Stomach (tissue), 9 donors: ENCODE data around the gene TIMM44. TPM values are rescaled to one million over a fixed set of nuclear protein-coding genes. Genes with fewer than 3 reads are reported as not detected.
A peak's percentile ranks its signal among the peaks of the same experiment; 100 is the strongest.

Experiments
- DNase-seq, 2 donors: peaks; one replicate each; pipeline versions ENCODE4 v3.0.0 to v3.0.0-alpha.2; 2013 to 2019
- H3K27ac ChIP-seq, 5 donors: fragments of 200-600 bp in 4 of 5; sonication (generic) in 4 of 5; one replicate each; pipeline ENCODE4 v1.5.1; 2013 to 2019; ENCODE audit warnings: mild to moderate bottlenecking in 1 of 5, moderate library complexity in 1 of 5
- H3K27me3 ChIP-seq, 3 donors: fragments of 200-600 bp; sonication (generic); one replicate each; pipeline ENCODE4 v1.5.1; 2017 to 2019; ENCODE audit warnings: mixed run types in 1 of 3
- H3K36me3 ChIP-seq, 4 donors: fragments of 200-600 bp; sonication (generic); 1 replicate in 3 of 4; 2 replicates in 1 of 4; pipeline ENCODE4 v1.5.1; 2016 to 2019
- H3K4me1 ChIP-seq, 4 donors: fragments of 200-600 bp; sonication (generic); one replicate each; pipeline ENCODE4 v1.5.1; 2016 to 2019
- H3K4me3 ChIP-seq, 4 donors: fragments of 200-600 bp; sonication (generic) in 3 of 4; one replicate each; pipeline ENCODE4 v1.5.1; 2016 to 2019; ENCODE audit warnings: mild to moderate bottlenecking in 1 of 4
- H3K9me3 ChIP-seq, 4 donors: fragments of 200-600 bp; sonication (generic); one replicate each; pipeline ENCODE4 v1.5.1; 2016 to 2019
- CTCF ChIP-seq, 7 experiments: fragments of 450-650 bp in 4 of 7; fragments of 200-600 bp in 3 of 7; sonication (generic) in 3 of 7; IDR thresholded peaks; one replicate each; pipeline ENCODE4 v1.5.1; 2016 to 2019; ENCODE audit warnings: antibody characterized with exemption in 7 of 7, control low read depth in 2 of 7, mild to moderate bottlenecking in 1 of 7
- EP300 ChIP-seq: sonication (generic); formaldehyde crosslinking; IDR thresholded peaks from one replicate; pipeline ENCODE4 v1.6.1; 2017; ENCODE audit warnings: antibody characterized with exemption
- POLR2A ChIP-seq, 4 donors: fragments of 450-650 bp; IDR thresholded peaks; one replicate each; pipeline ENCODE4 v1.6.1; 2016; ENCODE audit warnings: antibody characterized with exemption in 4 of 4, control low read depth in 2 of 4, mild to moderate bottlenecking in 1 of 4, moderate library complexity in 1 of 4
- POLR2AphosphoS5 ChIP-seq, 3 donors: sonication (generic); formaldehyde crosslinking; IDR thresholded peaks; one replicate each; pipeline ENCODE4 v1.6.1; 2016; ENCODE audit warnings: antibody characterized with exemption in 3 of 3
- WGBS, 5 donors: extraction: QIAGEN DNeasy Blood & Tissue Kit in 3 of 5; methylation state at CpG; one replicate each; pipeline versions ENCODE4 v1.1.5 to v1.1.7; 2013 to 2018; 5-methylcytosine and 5-hydroxymethylcytosine counted together
- intact Hi-C: fragments of 100-400 bp; cut with DNase I; formaldehyde crosslinking; loops from one replicate; pipeline ENCODE4 v1.15.1; 2023; ENCODE audit warnings: low total_unique reads
- polyA plus RNA-seq, 3 donors: library from polyadenylated mRNA; stranded (reverse); fragments of 200-250 nt; gene quantifications; one replicate each; pipeline ENCODE4 v1.2.3, GENCODE V29; 2013
- total RNA-seq, 5 donors: library from RNA; depleted of rRNA; stranded (reverse); fragments of >200 nt; gene quantifications; one replicate each; pipeline versions ENCODE4 v1.1.0 to v1.2.3, GENCODE V29; 2014 to 2016
- donor health status: healthy with polysubstance abuse.
- donor health status: Bipolar disorder and iron deficiency.
- donor health status: healthy.

The TIMM44 gene
- total and polyA plus RNA-seq, 8 donors, result 41.0 to 123 (median 52.8) TPM

GRCh38 chr19:7932930-7933300 lies 10.6 kb downstream of the TIMM44 start:
- intact Hi-C loops, result no loop called here
- peaks cover 5 to 38% (median 20%) of the 10 kb centered on the region in 4 donors for H3K4me1 ChIP-seq

GRCh38 chr19:7932276-7932929 lies 11.1 kb downstream of the TIMM44 start:
- H3K27me3 ChIP-seq, result no peaks in the 10 kb centered on the region
- 92 to 93% (median 92%) methylated on average over 28 to 32 of the region's 32 CpGs for WGBS, 5 donors
- peaks cover 9 to 43% (median 25%) of the 10 kb centered on the region in 4 donors for H3K4me1 ChIP-seq
- peak in 1 of 2 donors; percentile 5 for DNase-seq
- peaks cover 66 to 77% (median 76%) of the 10 kb centered on the region in 4 donors for H3K36me3 ChIP-seq
- intact Hi-C loops, result no loop called here
- peak overlapping the region in 2 of 5 donors; percentile 86 to 89 for H3K27ac ChIP-seq
- H3K9me3 ChIP-seq, result no peaks in the 10 kb centered on the region
- no peak overlapping the region for H3K4me3 ChIP-seq
- TF ChIP-seq EP300 (no peak), POLR2AphosphoS5 (IDR thresholded peaks at IDR 0.05) (no peak), CTCF (IDR thresholded peaks at IDR 0.05) (no peak), POLR2A (IDR thresholded peaks at IDR 0.05) (no peak)

More at GRCh38 chr19:7932930-7933300, 10.6 kb downstream of the TIMM44 start:
- WGBS, 5 donors, result 89 to 96% (median 93%) methylated on average over 5 to 10 of the region's 10 CpGs
- Histone ChIP-seq H3K9me3 (no peaks in the 10 kb centered on the region), H3K27ac (peak overlapping the region in 1 of 5 donors; percentile 86), H3K4me3 (no peak overlapping the region), H3K36me3 (peaks cover 72 to 82% (median 82%) of the 10 kb centered on the region in 4 donors), H3K27me3 (no peaks in the 10 kb centered on the region)
- DNase-seq, result no peak
- TF ChIP-seq POLR2AphosphoS5 (IDR thresholded peaks at IDR 0.05), result no peak
- no peak for TF ChIP-seq CTCF (IDR thresholded peaks at IDR 0.05)
- TF ChIP-seq POLR2A (IDR thresholded peaks at IDR 0.05), result no peak
- TF ChIP-seq EP300, result no peak

- Histone ChIP-seq H3K4me1 (peaks cover 15 to 52% (median 32%) of the 10 kb centered on the region in 4 donors), H3K36me3 (peaks cover 57 to 70% (median 67%) of the 10 kb centered on the region in 4 donors)
Measured at GRCh38 chr19:7931221-7932061, 12.0 kb downstream of the TIMM44 start.

More at GRCh38 chr19:7931221-7932061, 12.0 kb downstream of the TIMM44 start:
- WGBS, 5 donors, result 87 to 93% (median 90%) methylated on average over 32 to 36 of the region's 36 CpGs
- no peak for TF ChIP-seq CTCF (IDR thresholded peaks at IDR 0.05)
- TF ChIP-seq POLR2AphosphoS5 (IDR thresholded peaks at IDR 0.05), result no peak
- TF ChIP-seq POLR2A (IDR thresholded peaks at IDR 0.05), result no peak
- no peak for TF ChIP-seq EP300
- Histone ChIP-seq H3K27me3 (no peaks in the 10 kb centered on the region), H3K4me3 (no peak overlapping the region), H3K27ac (peak overlapping the region in 4 of 5 donors; percentile 26 to 89 (median 82)), H3K9me3 (no peaks in the 10 kb centered on the region)
- DNase-seq, result peak in 1 of 2 donors; percentile 31
- intact Hi-C loops, result no loop called here
